GM21619 (cell line): ENCODE measurements around the gene MAVS.
"Not testable (repeated sequence)": the region's sequence is repeated elsewhere in the genome, so short reads cannot be mapped to it uniquely, and the experiment has no call there.

Experiments
- ATAC-seq: cut with Tn5 transposase; IDR thresholded peaks from one replicate; pipeline ENCODE4 v1.9.1; 2021; ENCODE audit not compliant: unreplicated experiment

Gene MAVS

DNA sequence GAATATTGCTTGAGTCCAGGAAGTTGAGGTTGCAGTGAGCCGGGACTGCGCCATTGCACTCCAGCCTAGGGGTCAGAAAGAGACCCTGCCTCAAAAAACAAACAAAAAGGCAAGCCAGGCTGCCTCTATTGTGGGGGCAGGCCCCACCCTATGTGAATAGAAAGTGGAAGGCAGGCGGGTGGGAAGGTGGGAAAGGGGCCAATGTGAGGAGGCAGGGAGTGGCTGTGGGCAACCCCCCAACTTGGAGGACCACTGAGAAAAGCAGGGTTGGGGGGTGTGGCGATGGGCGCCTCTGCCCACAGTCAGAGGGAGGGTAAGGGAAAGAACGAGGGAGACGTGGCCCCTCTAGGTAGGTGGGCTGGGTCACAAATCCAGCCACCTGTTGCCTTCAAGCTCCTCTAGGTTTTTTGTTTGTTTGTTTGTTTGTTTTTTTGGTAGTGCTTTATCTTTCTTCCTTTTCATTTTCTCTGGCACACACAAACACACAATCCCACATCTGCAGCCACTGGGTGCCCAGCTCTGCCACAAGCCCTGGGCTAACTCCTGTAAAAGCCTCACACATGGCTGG, 31.6 kb upstream of the MAVS start:
- ATAC-seq: no peak

DNA sequence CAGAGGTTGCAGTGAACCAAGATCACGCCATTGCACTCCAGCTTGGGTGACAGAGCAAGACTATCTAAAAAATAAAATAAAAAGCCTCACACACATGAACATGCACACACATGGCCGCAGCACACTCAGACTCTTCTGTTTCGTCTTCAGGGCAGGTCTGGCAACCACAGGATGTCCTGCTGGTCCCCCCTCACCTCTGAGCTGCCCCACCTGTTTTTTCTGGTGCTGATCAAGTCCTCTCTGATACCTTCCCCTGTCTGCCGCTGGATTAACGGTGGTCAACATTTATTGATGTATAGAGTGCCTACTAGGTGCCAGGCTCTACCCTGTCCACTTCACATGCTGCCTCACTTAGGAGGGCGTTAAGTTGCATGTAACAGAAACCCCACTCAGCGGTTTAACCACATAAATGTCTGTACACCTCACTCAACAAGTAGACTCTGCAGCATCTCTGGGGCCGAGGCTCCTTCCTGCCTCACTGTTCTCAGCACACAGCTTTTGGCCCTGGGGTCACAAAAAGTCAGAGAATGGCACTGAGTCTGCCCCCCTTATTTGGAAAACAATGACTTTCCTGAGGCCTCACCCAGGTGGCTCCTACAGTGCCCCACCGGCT, 30.8 kb upstream of the MAVS start:
- no peak for ATAC-seq

DNA sequence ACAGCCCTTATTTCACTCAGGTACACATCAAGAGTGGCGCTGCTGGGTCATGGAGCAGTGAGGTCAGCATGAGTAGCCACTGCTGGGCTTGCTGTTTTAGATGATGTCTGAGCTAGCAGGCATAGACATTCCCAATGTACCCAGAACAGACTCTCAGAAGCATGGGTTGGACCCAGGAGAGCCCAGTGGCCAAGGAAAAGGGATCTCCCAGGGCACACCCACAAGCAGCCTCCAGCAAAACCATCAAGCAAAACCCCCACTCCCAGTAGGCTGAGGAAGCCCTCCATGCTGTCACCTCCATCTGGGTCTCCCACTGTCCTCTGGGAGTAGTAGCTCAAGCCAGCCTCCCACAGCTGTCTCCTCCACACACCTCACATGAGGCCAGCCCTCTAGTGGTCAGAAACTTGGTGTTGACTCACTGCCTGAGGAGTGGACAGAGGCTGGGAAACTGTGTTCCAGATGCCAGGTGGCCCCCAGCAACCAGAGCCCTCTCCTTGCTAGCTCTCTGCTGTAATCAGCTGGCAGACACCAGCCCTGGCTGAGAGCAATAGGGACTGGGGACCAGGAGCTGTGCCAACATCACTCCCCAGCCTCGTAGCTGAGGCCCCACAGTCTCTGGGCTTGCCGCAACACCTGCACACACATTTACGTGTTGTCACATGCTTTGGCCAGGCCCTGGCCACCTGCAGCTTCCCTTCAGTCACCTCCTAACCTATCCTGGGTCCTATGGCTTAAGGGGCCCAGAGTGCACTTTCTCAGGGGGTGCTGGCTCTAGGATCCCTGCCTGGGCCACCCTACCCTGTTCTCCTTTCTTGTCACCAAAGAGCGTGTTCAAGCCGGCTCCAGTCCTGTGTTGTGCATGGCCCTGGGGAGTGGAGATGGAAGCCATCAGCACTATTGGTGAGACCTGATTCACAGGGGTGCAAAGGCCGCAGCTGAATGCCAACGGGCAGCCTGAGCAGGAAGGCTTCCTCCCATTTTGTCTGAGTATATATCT, 28.2 kb upstream of the MAVS start:
- no peak for ATAC-seq

DNA sequence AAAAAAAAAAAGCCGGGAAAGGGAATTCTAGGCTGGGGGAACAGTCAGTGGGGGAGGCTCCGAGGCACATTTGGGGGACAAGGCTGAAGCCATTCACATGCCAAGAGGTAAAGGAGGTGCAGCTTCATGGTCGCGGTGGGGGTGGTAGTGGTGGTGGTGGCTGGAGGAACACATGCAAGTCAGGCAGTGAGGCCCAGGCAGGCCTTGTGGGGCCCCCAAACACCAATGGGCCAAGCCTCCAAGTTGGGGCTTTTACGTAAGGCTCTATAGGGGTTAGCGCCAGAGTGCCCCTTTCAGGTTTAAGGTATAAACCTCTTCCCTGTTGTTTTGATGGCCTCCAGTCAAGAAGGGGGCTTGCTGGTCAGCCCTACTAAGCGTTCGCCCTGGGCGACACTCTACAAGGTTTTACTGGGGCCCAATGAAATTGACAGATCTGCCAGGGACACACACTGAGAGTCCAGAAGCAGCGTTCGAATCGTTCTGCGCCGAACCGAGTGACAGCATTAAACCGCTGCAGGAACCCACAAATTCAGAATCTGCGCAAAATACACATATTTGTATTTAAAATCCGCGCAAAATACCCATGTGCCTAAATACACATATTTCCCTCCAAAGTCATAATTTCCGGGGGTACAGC, 27.1 kb upstream of the MAVS start:
- ATAC-seq: no peak

DNA sequence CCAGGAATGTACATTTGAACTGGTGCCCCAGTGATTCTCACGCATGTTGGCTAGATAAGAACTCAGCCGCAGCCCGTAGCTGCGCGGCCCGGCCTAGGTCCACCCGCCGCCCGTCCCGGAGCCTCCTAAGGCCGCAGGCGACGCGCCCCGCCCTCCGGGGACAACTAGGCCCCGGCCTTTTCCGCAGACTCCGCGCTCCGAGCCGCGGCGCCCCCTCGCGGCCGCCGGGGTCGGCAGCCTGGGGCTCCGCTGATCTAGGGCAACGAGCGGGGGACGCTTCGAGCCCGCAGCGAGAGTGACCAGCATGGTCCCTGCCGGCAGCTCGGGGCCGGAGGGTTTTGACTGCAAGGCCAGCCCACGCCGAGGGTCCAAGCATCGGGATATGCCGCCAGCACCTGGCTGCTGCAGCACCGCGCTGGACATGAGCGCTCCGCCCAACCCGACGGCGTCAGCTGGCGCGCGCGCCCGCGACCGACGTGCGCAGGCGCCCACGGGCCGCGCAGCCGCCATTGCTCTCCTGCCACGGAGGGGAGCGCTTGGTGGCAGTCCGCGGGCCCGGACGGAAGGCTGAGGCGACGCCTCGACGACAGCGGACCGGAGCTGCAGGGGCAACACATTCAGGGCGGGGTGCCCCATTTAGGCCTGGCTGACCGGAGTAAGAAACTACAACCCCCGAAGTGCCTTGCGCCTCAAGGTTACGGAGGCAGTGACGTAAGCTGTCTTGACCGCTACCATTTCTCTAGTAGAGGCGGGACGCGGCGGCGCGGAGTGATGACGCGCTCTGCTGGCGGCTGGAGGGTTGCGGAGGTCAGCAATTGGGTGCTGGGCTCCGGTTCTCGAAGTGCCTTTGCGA, 26.4 kb upstream of the MAVS start, which contains the start of gene AP5S1:
AP5S1 (plus strand) TSS at position 500 of the 853 bp plus-strand sequence. CDS start 1,571 bp downstream, outside the sequence.
- peak; percentile 76 for ATAC-seq

DNA sequence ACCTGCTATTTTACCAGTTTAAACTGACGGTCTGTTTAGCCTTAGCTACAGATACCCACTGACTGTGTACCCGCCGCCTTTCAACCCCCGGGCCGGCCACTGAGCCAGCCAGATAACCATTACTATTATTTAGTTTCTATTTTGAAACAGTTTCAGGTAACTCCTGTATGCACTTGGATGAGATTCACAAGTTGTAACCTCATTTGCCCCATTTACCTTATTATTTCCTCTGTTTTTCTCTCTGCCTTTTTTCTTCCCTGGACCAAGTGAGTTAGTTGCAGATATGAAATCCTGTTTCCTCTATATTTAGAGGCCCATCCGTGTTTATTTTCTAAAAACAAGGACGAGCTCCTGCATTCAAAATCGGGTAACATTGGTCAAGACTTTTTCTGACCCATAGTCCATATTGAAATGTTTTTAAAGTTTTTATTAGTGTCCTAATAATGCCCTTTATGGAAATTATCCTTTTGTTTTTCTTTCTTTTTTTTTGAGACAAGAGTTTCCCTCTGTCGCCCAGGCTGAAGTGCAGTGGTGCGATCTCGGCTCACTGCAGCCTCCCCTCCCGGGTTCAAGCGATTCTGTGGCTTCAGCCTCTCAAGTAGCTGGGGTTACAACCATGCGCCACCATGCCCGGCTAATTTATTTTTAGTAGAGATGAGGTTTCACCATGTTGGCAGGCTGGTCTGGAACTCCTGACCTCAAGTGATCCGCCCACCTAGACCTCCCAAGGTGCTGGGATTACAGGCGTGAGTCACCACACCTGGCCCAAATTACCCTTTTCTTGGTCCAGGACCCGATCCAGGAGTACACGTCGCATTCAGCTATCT, 25.5 kb upstream of the MAVS start:
- ATAC-seq: no peak

DNA sequence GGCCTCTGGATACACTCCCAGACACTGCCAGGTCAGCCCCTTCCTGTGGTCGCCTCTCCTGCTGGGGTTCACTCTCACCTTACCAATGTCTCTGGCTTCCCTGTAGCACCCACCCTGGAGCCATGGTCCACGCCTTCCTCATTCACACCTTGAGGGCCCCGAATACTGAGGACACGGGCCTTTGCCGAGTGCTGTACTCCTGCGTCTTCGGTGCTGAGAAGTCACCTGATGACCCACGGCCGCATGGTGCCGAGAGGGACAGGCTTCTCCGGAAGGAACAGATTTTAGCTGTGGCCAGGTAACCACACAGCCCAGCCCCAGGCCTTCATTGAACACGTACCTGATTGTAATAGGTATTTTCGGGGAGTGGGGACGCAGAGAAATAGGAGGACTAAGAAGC, 24.6 kb upstream of the MAVS start:
- ATAC-seq: no peak

DNA sequence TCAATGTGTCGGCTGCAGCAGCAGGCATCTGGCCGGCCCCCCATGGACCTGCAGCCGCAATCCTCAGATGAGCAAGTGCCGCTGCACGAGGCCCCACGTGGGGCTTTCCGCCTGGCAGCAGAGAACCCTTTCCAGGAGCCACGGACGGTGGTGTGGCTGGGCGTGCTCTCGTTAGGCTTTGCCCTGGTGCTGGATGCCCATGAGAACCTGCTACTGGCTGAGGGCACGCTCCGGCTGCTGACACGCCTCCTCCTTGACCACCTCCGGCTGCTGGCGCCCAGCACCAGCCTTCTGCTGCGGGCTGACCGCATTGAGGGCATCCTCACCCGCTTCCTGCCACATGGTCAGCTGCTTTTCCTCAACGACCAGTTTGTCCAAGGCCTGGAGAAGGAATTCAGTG, 22.8 kb upstream of the MAVS start:
- ATAC-seq: no peak

DNA sequence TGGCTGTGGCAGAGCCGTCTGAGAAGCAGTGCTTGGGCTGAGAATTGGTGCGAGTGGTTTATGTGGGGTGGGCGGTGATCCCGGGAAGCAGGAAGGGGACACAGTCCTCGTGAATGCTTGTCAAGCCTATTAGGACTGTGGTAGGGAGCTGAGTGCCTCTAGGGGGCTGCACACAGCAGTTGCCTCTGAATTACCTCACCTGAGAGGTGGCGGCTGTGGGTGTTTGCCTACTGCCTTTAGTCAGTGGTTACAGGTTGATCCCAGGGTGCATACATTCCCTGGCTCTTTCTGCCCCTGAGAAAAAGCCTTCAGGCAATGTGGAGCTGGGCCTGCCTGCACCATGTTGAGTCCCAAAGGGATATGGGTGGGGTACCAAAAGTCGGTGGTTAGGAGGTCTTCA, 21.1 kb upstream of the MAVS start:
- ATAC-seq: no peak

DNA sequence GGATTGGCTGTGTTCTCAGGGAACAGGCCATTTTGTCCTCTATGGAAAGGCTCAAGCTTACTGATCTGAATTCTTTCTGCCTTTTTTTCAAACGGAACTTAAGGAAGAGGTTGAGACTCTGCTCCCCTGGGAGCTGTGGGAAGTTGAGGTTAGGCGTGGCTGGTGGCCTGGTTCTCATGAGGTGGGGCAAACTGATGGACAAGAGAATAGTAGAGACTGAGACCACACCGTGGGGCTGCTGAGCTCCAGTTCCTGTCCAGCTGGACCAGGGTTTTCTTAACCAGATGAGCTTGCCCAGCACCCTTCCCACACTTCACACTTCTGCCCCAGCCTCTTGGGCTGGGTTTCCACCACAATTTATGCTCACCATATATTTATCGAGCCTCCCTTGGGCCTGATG, 20.2 kb upstream of the MAVS start:
- no peak for ATAC-seq

DNA sequence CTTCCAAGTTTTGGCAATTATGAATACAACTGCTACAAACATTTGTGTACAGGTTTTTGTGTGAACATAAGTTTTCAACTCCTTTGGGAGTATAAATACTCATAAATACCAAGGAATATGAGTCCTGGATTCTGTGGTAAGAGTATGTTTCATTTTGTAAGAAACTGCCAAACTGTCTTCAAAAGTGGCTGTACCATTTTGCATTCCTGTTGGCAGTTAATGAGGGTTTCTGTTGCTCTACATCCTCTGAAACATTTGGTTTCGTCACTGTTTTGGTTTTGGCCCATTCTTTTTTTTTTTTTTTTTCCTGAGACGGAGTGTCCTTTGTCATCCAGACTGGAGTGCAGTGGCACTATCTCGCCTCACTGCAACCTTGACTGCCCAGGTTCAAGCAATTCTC, 17.8 kb upstream of the MAVS start:
- no peak for ATAC-seq

DNA sequence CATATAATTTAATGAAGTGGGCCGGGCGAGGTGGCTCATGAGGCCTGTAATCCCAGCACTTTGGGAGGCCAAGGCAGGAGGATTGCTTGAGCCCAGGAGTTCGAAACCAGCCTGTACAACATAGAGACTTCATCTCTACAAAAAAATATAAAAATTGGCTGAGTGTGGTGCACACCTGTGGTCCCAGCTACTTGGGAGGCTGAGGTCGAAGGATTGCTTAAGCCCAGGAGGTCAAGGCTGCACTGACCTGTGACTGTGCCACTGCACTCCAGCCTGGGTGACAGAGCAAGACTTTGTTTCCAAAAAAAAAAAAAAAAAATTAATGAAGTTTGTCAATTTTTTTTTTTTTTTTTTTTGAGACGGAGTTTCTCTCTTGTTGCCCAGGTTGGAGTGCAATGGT, 16.7 kb upstream of the MAVS start:
- not testable (repeated sequence) for ATAC-seq

DNA sequence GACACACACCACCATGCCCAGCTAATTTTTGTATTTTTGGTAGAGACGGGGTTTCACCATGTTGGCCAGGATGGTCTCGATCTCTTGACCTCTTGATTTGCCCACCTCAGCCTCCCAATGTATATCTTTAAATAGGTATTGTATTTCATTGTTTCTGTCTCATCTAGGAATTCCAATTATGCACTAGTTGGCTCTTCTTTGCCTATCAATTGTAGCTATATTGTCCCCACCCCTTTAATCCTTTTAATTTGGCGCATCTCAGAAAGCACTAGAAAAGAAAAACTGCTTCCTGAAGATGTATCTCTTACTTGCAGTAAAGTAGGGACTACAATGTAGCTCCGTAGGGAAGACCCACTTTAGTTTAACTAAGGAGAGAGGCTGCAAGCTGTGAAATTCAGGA, 10.5 kb upstream of the MAVS start:
- no peak for ATAC-seq

DNA sequence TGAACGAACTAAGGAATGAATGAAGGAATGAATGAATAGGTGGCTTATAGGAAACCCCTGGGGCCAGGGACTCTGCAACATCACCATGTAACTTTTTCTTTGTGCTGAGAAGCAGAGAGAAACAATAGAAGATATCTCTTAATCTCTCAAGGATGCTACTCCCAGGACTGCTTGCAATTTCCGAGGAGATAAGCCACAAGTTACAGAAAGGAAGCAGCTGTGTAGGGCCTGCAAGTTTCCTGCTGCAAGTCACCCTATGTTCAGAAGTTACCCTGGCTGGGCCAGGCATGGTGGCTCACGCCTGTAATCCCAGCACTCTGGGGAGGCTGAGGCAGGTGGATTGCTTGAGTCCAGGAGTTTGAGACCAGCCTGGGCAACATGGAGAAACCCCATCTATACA, 7.3 kb upstream of the MAVS start:
- ATAC-seq: no peak

DNA sequence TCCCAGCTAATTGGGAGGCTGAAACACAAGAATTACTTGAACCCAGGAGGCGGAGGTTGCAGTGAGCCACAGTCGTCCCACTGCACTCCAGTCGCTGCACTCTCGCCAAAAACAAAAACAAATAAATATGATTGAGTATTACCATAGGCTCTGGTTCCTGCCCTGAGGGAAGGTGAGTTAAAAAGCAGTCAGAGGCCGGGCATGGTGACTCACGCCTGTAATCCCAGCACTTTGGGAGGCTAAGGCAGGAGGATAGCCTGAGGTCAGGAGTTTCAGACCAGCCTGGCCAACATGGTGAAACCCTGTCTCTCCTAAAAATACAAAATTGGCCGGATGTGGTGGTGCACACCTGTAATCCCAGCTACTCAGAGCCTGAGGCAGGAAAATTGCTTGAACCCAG, 6.4 kb upstream of the MAVS start:
- ATAC-seq: not testable (repeated sequence)

DNA sequence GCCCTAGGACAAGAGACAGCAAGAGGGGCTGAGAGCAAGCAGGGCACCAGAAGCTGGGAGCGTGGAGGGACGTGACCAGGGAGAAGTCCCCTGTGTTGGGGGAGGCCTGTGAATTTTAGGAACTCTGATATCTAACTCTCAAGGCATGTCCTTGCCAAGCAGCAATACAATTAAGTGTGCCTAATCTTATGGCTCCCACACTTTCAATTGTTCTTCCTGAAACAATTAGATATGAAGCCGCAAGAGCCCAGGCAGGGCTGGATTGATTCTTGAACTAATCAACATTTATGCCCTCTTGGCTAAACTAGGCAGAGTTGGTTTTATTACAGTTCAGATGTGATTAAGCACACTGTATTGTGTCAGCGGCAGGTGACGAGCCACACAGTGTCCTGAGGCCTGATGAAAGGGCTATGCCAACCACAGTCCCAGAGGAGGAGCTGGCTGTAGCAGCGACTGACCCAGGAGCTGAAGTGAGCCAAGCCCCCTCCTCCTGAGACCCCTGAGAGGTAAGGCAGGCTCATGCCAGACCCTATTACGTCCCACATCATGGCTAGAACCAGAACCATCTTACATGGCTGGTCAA, 4.2 kb upstream of the MAVS start:
- no peak for ATAC-seq

DNA sequence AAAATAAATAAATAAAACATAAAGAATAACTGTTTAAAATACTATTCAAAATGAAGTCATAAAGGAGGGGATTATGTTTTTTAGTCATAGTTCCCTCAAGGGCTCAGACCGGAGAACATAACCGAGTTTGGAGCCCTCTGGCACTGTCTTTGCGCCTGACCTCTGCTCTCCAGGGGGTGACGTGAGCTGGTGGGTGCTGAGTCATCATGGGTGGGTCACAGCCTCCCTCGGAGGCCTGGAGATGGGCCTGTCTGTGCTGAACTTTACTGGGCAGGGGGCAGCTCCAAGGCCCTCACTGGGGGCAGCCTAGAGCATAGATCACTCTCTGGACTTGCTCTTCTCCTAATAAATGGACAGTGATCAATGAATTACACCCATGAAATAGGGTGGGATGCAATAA, 3.1 kb upstream of the MAVS start:
- ATAC-seq: no peak

DNA sequence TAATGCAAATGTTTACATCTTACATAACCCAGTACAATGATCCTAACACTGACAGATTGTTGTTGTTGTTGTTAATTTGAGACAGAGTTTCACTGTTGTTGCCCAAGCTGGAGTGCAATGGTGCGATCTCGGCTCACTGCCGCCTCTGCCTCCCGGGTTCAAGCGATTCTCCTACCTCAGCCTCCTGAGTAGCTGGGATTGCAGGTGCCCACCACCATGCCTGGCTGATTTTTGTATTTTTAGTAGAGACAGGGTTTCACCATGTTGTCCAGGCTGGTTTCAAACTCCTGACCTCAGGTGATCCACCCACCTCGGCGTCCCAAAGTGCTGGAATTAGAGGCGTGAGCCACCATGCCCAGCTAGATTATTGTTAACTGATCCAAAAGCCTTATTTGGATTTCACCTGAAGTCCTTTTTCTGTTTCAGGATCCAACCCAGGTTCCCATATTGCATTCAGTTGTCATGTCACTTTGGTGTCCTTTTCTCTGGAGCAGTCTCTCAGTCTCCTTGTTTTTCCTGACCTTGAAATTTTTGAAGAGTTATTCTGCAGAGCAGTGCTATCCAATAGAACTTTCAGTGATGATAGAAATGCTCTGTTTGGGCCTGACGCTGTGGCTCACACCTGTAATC, 2.5 kb upstream of the MAVS start:
- not testable (repeated sequence) for ATAC-seq

DNA sequence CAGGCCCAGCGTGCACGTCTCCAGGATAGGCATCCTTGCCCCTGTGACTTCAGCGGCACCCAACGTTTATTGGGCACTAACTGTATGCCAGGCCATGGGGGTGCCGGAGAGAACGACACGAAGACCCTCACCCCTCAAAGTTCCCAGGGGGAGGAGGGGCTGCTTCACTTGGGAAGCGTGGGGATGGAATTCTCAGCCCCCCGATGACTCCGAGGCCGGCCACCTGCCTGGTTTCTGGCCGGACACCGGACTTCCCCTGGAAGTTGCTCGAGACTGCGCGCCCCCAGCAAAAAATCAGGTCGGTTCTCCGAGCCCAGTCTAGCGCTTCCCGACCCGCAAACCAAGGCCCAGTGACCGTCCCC, 275 bp upstream of the MAVS start:
- ATAC-seq: no peak
